ENCODE results near the gene ZDHHC9. TPM values are rescaled to one million over a fixed set of nuclear protein-coding genes. Genes with fewer than 3 reads are reported as not detected.
A peak's percentile ranks its signal among the peaks of the same experiment; 100 is the strongest.
"Not testable (repeated sequence)": the region's sequence is repeated elsewhere in the genome, so short reads cannot be mapped to it uniquely, and the experiment has no call there.

ZDHHC9 gene
- 9.2 TPM for total RNA-seq

DNA sequence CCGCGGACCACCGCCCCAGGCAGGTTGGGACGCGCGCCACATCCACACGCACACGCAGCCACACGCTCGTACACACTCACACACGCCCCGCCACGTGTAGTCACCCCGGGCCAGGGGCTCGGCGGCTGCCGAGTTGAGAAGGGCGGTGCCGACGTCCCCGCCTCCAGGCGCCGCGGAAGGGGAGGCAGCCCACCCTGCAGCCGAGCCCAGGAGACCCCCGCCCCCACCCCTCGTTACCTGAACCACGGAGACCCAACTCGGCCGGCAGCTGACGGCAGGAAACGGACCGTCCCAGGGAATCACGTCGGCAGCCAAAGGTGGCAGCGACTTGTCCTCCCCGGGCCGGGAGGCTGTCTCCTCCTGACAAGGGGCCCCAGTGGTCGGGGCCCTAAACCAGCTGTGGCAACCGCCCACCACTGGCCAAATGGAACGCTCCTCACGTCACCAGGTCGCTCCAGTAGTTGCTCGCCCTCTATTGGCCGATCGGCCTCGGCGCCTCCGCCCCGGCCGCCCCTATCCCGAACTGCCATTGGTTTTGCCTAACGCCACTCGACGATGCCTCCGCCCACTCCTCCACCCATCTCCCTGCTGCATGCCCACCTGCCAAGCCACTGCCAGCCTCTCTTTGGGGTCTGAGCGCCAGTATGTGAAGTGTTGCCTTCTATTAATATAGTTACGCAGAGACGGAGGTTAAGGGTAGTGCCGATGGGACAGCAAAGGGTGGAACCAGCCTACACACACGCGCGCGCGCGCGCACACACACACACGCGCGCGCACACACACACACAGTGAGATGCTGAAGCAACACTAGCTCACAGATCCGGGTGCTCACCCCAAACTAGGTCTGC, at the start of gene ZDHHC9:
Gene ZDHHC9, minus strand, starts transcription at position 428 of the 848 bp plus-strand sequence. CDS start 1,941 bp downstream, outside the sequence.
- DNase-seq (ENCODE audit: low read depth in 2 of 3, low spot score in 2 of 3): peak; percentile 58 to 91 (median 83)

DNA sequence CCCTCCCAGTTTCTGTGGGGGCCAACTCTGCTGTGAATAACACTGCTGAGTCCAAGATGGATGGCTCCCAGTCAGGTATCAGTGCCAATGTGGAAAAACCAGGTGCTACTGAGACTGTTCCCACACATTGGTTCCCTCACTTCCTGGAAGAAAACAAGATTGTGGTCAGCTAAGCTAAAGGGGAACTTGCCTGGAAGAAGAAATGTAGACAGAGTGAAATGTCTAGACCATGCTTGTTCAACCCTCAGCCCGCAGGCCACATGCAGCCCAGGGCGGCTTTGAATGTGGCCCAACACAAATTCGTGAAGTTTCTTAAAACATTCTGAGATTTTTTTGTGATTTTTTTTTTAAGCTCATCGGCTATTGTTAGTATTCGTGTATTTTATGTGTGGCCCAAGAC, 33.7 kb upstream of the ZDHHC9 start:
- DNase-seq (ENCODE audit: low read depth in 2 of 3, low spot score in 2 of 3): peak in 1 of 3 donors; percentile 1

DNA sequence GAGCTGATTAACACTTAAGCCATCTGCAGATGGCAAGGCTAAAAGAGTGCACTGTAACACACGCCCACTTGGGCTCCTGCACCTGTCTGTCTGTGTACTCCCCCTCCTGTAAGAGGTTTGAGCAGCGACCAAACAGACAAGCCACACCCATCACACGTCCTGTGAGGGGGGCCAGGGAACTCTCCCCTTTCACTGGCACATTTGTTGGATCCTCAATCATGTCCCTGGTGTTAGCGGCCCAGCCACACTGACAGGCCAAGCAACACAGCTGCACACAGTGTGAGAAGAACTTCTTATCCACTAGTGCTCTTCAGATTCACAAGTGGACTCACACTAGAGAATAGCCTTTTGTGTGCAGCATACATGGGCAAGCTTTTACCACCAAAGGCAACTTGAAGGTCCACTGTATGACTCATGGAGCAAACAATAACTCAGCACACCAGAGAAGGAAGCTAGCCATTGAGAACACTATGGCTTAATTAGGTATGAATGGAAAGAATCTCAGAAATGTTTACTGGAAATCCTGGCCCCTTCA, 33.2 kb upstream of the ZDHHC9 start:
- DNase-seq (ENCODE audit: low read depth in 2 of 3, low spot score in 2 of 3): no peak

DNA sequence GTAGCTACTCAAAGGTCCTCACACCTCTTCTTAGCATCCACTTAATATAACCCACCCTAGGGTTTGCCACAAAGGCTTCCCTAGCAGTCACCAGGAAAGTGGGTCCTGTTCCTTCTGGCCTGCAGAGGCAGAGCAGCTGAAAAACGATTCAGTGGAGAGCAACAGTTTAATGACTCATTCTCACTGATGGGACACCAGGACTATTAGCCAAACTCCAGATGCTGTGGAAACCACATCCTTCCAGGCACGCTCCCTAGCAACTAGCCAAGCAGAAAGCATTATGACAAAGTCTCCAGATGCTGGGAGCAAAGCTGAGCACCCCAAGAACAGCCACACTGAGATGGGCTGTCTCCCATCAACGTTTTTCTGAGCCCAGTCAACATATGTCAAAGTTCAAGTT, 32.0 kb upstream of the ZDHHC9 start:
- DNase-seq (ENCODE audit: low read depth in 2 of 3, low spot score in 2 of 3): peak in 2 of 3 donors; percentile 3 to 24

DNA sequence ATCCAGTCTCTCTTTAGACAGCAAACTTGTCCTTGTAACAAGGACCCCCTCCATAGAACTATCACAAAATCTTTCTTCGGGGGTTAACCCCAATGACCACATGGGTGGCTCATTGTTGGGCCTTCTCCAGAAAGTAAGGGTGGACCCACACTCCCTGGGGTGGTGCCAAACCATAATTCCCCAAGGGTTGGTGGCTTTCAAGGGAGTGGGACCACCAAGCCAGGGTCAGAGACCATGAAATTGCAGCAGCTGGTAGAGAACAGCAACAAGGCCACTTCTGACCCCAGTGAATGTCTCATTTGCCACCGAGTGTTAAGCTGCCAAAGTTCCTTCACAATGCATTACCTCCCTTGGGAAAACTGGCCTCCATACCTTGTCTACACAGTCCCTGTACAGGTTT, 28.8 kb upstream of the ZDHHC9 start:
- no peak for DNase-seq (ENCODE audit: low read depth in 2 of 3, low spot score in 2 of 3)

DNA sequence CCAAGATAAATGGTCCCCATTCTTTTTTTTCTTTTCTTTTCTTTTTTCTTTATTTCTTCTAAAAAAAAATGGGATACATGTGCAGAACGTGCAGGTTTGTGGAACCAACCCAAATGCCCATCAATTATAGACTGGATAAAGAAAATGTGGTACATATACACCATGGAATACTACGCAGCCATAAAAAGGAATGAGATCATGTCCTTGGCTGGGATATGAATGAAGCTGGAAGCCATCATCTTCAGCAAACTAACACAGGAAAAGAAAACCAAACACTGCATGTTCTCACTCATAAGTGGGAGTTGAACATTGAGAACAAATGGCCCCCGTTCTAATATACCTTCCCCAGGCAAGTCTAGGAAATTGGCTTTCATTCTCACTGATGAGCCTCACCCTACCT, 22.6 kb upstream of the ZDHHC9 start:
- not testable (repeated sequence) for DNase-seq (ENCODE audit: low read depth in 2 of 3, low spot score in 2 of 3)

DNA sequence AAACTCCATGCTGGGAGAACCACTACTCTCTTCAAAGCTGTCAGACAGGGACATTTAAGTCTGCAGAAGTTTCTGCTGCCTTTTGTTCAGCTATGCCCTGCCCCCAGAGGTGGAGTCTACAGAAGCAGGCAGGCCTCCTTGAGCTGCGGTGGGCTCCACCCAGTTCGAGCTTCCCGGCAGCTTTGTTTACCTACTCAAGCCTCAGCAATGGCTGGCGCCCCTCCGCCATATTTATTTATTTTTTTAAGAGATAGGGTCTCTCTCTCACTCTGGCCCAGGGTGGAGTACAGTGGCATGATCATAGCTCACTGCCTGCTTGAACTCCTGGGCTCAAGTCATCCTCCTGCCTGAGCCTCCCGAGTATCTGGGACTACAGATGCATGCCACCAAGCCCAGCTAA, 15.4 kb upstream of the ZDHHC9 start:
- DNase-seq (ENCODE audit: low read depth in 2 of 3, low spot score in 2 of 3): not testable (repeated sequence)

DNA sequence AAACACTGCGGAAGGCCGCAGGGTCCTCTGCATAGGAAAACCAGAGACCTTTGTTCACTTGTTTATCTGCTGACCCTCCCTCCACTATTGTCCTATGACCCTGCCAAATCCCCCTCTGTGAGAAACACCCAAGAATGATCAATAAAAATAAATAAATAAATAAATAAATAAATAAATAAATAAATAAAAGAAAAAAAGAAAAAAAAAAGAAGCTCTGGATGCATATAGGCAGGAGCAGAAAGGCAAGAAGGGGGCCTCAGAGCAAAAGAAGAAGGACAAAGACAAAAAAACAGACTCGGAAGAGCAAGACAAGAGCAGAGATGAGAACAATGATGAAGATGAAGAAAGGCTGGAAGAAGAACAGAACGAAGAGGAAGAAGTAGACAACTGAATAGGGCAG, 8.1 kb upstream of the ZDHHC9 start:
- not testable (repeated sequence) for DNase-seq (ENCODE audit: low read depth in 2 of 3, low spot score in 2 of 3)

DNA sequence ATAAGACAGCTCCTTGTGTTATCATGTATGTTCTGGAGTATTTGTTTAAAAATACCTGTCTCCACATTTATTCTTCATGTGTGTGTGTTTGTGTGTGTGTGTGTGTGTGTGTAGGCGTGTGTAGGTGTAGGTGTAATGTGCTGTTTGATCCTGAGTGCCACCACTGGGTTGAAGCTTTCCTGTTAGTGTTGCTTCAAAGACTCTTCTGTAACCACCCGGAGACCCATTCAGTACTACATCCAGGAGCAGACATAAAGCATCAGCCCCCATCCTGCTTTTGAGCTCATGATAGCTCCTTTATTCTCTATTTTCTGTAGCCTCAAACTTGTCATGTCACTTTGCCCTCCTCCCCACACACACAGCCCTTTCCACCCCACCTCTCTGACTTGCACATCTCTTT, 3.0 kb upstream of the ZDHHC9 start:
- no peak for DNase-seq (ENCODE audit: low read depth in 2 of 3, low spot score in 2 of 3)

DNA sequence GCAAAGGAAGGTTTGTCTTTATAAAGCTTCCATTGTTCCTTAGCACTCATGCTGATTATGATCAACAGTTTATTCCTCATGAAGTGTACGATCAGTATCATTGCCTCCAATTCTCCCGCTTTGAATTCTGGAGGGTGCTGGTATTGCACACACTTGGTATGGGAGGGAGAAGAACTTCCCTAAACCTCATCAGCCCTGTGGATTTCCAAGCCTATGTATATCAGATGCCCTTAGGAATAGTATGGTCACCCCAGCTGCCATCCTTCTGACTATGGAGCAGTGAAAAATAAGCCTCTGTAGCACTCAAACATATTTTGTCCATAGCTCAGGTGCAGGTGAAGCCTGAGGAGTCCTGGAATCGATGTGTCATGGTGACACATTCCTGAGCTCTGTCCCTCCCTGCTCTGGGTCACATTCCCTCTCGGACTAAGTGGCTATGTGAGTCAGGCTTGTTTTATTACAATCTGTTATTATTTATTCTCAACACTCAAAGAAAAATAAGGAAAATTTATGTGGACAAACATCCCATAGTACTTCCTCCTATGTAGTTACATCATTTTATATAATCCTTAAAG, 2.0 kb upstream of the ZDHHC9 start:
- no peak for DNase-seq (ENCODE audit: low read depth in 2 of 3, low spot score in 2 of 3)

DNA sequence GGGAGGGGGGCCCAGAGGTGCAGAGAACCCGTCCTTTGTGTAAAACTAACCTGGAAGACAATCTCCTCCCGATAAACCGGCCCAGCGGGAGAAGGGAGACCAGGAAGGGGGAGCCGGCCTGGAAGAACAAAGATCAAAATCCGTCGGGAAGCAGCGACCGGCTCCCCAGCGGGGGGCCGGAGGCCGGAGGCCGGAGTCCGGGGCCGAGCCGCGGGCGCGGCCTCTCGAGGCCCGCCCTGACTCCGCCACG, 552 bp downstream of the ZDHHC9 start:
- no peak for DNase-seq (ENCODE audit: low read depth in 2 of 3, low spot score in 2 of 3)

DNA sequence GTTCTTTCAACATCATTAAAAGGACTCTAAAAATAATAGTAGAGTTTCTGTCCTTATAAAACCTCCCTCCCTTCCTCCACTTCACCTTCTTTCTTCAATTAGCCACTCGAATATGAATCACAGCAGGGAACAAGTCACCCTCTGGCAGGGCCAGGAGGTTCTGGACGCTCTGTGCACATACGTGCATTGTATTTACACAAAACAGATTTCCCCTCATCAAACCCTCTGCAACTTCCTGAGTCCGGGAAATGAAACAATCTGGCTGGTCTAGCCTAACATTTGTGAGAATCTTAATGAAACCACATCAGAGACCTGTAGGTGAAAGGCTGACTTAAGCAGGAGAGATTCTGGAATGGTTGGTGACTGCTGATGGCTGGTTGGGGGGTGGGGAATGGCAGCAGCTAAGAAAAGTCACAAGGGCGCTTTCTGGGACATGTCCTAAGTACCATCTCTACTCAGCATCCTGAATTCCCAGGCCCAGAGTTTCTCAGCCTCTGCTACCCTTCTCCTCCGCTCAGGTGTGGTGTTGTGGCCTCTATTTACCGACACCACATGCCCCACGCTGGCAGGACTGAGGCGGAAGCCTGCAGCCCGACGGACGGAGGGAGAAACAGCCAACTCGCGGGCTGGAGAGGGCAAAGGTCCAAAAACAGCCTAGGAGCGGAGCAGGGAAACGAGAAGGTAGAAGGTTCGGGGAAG, 1.0 kb downstream of the ZDHHC9 start:
- no peak for DNase-seq (ENCODE audit: low read depth in 2 of 3, low spot score in 2 of 3)

DNA sequence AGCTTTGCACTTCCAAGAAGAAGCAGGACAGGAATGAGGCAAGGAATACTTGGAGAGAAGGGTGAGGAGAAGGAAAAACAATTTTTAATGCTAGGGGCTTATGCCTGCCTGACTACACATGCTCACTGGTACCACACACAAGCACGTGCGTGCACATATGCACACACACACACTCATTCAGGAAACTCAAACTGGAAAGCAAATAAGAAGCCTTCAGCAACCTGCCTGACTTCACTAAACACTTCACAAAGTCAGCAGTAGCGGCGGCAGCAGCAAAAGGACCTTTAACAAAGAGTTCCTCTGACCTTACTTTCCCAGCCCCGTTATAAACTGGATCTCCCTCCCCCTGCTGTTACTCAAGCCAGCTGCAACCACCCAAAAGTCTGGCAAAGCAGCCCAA, 3.3 kb downstream of the ZDHHC9 start:
- DNase-seq (ENCODE audit: low read depth in 2 of 3, low spot score in 2 of 3): no peak

DNA sequence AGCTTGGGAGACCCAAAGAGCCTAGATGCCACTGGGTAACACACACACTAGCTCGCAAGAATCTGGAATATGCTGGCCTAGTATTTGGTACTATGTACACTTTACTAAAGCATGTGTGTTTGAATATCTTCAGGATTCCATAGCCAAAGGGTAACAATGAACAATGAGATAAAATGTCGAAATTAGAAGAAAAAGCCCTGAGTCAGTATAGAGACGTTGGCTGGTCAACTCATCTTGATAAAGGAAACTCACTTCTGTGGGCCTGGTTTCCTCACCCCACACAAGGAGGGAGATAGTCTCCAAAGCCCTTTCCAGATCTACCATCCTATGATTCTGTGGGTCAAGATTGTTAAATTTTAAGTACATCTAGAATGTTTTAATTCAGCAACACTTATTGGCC, 6.9 kb downstream of the ZDHHC9 start:
- no peak for DNase-seq (ENCODE audit: low read depth in 2 of 3, low spot score in 2 of 3)

DNA sequence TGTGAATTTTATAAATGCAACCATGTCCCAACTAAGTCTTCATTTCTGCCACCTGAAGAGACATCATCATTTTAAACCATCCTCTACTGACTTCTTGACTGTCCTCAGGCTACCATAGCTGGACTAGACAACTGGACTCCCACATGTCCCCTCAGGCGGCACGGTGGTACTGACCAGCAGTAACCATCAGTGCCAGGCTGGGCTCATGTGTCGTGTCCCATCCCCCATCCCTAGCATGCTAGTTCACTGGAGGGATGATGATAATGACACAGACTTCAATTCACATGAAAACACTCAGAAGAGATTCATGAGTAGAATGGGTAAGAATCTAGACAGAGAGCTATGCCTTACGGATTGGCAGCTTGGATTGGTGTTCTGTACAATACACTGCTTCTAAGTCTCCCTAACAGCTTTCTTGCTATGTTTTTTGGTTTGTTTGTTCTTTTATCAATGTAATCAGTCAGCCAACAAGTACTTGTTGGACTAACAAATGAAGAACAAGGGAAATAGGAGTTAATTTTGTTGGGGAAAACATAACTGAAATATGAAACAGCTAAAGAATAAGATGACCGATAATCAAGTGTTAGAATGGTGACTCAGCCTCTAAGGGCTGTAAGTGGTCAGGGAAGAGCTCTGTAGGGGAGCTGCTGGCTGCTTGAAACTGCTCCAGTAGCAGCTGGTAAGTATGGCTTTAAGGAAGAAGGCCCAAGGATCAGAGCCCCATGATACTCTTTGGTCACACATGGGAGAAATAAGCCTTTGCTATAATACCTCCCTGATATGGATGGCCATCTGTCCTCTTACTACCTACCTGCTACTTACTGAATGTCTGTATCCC, 10.3 kb downstream of the ZDHHC9 start:
- no peak for DNase-seq (ENCODE audit: low read depth in 2 of 3, low spot score in 2 of 3)

DNA sequence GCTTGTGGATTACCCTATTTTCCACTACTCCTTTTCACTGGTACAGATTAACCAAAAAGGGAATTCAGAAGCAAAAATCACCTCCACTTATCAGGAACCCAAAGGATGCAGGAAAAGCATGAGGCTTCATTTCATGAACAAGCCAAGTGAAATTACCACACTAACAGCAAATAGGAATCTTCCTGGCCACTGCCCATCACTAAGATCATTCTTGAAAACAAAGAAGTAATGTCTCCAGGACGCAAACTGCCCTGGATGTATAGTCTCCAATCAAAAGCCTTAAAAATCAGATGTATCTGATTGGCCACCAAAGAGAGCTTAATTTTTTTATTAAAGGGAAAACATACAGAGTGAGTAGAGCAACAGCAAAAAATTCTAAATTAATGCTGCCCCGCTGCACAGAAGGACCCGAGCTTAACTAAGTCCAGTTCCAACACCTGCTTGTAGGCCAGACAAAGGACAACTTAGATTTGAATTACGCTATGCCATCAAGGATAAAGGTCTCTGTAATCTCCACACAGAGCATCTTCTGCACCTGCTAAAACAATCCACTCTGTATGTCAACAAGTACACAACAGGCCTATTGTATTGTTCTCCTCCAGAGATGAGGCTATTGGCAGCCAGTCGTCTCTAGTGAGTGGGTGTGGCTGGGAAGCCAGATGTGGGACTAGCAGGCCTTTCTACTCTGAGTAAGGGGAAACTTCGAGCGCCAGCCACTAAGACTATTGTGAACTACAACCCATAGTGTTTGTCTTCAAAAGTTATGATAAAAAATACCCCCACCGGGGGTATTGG, 12.4 kb downstream of the ZDHHC9 start:
- no peak for DNase-seq (ENCODE audit: low read depth in 2 of 3, low spot score in 2 of 3)

DNA sequence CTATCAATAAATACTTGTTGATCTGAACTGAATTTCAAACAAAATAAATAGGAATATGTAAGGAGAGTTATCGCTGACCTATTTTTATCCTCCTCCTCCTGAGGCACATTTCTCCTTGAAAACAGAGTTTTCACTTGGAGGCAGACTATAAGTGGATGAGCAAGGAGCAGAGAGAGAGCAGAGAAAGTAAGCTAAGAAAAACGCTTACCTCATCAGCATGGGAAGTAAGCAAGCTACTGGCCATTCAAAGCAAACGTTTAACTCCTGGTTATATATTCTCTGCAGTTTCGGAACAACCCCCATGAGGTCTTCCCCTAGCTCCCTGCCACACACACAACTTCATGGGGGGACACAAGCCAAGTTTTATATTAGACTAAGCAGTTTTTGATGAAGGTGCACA, 13.2 kb downstream of the ZDHHC9 start:
- DNase-seq (ENCODE audit: low read depth in 2 of 3, low spot score in 2 of 3): no peak

DNA sequence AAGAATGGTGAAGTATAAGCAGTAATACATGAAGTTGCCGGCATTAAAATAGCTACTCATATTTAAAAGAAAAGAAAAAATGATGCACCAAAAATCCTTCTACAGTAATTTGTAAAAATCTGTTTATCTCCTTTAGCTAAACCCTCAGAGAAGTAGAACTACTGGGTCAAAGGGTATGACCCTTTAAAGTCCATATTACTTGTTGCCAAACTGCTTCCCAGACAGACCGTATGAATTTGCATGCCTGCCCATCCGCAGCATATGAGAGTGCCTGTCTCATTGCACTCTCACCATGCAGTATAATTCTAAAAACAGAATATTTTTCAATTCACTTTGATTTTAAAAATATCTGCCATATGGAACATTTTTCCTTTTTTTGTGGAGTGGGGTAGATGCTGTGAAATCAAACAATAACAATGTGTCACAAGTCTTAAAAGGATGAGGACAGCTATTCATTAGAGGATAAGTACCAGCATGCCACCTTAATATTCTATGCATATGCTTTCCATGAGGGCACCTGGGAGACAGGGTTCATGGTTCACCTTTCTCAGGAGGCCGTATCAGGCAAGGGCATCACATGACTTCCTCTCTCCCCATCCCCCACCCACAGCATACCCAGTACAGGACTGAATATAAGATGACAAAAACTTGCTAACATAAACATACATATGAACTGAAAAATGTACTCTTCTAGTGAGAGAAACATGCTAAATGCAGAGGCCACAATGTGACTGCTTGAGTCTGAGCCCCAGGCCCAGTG, 17.8 kb downstream of the ZDHHC9 start:
- DNase-seq (ENCODE audit: low read depth in 2 of 3, low spot score in 2 of 3): no peak

DNA sequence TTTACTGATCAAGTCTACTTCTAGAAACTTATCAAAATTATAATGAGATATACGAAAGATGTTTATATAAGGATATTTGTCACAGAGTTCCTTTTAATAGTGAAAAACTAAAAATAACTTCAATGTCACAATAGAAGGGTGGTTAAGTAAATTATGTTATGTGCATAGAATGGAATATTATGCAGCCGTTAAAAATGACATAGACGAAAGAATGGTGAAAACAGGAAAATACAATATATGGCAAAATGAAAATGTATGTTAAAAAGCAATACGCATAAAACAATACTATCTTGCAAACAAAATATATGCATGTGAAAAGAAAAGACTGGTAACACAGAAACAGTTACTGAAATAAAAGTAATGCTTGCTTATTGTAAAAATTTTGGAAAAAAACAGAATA, 19.1 kb downstream of the ZDHHC9 start:
- DNase-seq (ENCODE audit: low read depth in 2 of 3, low spot score in 2 of 3): no peak
